ENCODE data around the gene CPNE5.

CPNE5 gene

GRCh38 chr6:36840432-36841403, 1.5 kb upstream of the CPNE5 start:
- Histone ChIP-seq H3K36me3 (ENCODE audit: control insufficient read depth, insufficient read depth, low read length) (no peaks in the 10 kb centered on the region), H3K9me3 (ENCODE audit: control insufficient read depth, insufficient read depth, low read length) (no peaks in the 10 kb centered on the region), H3K27me3 (ENCODE audit: control insufficient read depth, insufficient read depth, low read length) (peaks cover 57% of the 10 kb centered on the region), H3K9ac (ENCODE audit: low read depth, low read length) (no peak overlapping the region), H3K4me3 (ENCODE audit: low read depth, low read length) (peak overlapping the region; percentile 61), H3K4me1 (ENCODE audit: control insufficient read depth, insufficient read depth, low read length) (no peaks in the 10 kb centered on the region)

- Histone ChIP-seq H3K27me3 (ENCODE audit: control insufficient read depth, insufficient read depth, low read length) (peaks cover 61% of the 10 kb centered on the region), H3K4me1 (ENCODE audit: control insufficient read depth, insufficient read depth, low read length) (peaks cover 4% of the 10 kb centered on the region), H3K9me3 (ENCODE audit: control insufficient read depth, insufficient read depth, low read length) (no peaks in the 10 kb centered on the region), H3K4me3 (ENCODE audit: low read depth, low read length) (peak overlapping the region; percentile 61), H3K36me3 (ENCODE audit: control insufficient read depth, insufficient read depth, low read length) (no peaks in the 10 kb centered on the region), H3K9ac (ENCODE audit: low read depth, low read length) (no peak overlapping the region)
Observed at GRCh38 chr6:36839749-36840431, 646 bp upstream of the CPNE5 start.

GRCh38 chr6:36837686-36838085, 1.6 kb downstream of the CPNE5 start:
- no peaks in the 10 kb centered on the region for H3K9me3 ChIP-seq (ENCODE audit: control insufficient read depth, insufficient read depth, low read length)
- H3K9ac ChIP-seq (ENCODE audit: low read depth, low read length) = no peak overlapping the region
- H3K4me1 ChIP-seq (ENCODE audit: control insufficient read depth, insufficient read depth, low read length) = peaks cover 4% of the 10 kb centered on the region
- H3K4me3 ChIP-seq (ENCODE audit: low read depth, low read length) = no peak overlapping the region
- H3K27me3 ChIP-seq (ENCODE audit: control insufficient read depth, insufficient read depth, low read length) = peaks cover 59% of the 10 kb centered on the region
- H3K36me3 ChIP-seq (ENCODE audit: control insufficient read depth, insufficient read depth, low read length) = no peaks in the 10 kb centered on the region

GRCh38 chr6:36837022-36837339, 2.3 kb downstream of the CPNE5 start:
- no peak overlapping the region for H3K9ac ChIP-seq (ENCODE audit: low read depth, low read length)
- H3K9me3 ChIP-seq (ENCODE audit: control insufficient read depth, insufficient read depth, low read length) = no peaks in the 10 kb centered on the region
- no peaks in the 10 kb centered on the region for H3K36me3 ChIP-seq (ENCODE audit: control insufficient read depth, insufficient read depth, low read length)
- H3K27me3 ChIP-seq (ENCODE audit: control insufficient read depth, insufficient read depth, low read length) = peaks cover 59% of the 10 kb centered on the region
- peaks cover 4% of the 10 kb centered on the region for H3K4me1 ChIP-seq (ENCODE audit: control insufficient read depth, insufficient read depth, low read length)
- no peak overlapping the region for H3K4me3 ChIP-seq (ENCODE audit: low read depth, low read length)

- Histone ChIP-seq H3K9me3 (ENCODE audit: control insufficient read depth, insufficient read depth, low read length) (no peaks in the 10 kb centered on the region), H3K27me3 (ENCODE audit: control insufficient read depth, insufficient read depth, low read length) (peaks cover 53% of the 10 kb centered on the region), H3K36me3 (ENCODE audit: control insufficient read depth, insufficient read depth, low read length) (no peaks in the 10 kb centered on the region), H3K4me1 (ENCODE audit: control insufficient read depth, insufficient read depth, low read length) (peaks cover 4% of the 10 kb centered on the region), H3K4me3 (ENCODE audit: low read depth, low read length) (no peak overlapping the region), H3K9ac (ENCODE audit: low read depth, low read length) (no peak overlapping the region)
Observed at GRCh38 chr6:36836111-36837021, 2.9 kb downstream of the CPNE5 start.

- Histone ChIP-seq H3K4me1 (ENCODE audit: control insufficient read depth, insufficient read depth, low read length) (peaks cover 4% of the 10 kb centered on the region), H3K9ac (ENCODE audit: low read depth, low read length) (no peak overlapping the region), H3K27me3 (ENCODE audit: control insufficient read depth, insufficient read depth, low read length) (peaks cover 40% of the 10 kb centered on the region), H3K4me3 (ENCODE audit: low read depth, low read length) (peak overlapping the region; percentile 19), H3K9me3 (ENCODE audit: control insufficient read depth, insufficient read depth, low read length) (no peaks in the 10 kb centered on the region), H3K36me3 (ENCODE audit: control insufficient read depth, insufficient read depth, low read length) (no peaks in the 10 kb centered on the region)
Observed at GRCh38 chr6:36834576-36835341, 4.5 kb downstream of the CPNE5 start.

- Histone ChIP-seq H3K4me1 (ENCODE audit: control insufficient read depth, insufficient read depth, low read length) (peaks cover 4% of the 10 kb centered on the region), H3K9me3 (ENCODE audit: control insufficient read depth, insufficient read depth, low read length) (no peaks in the 10 kb centered on the region), H3K9ac (ENCODE audit: low read depth, low read length) (no peak overlapping the region), H3K27me3 (ENCODE audit: control insufficient read depth, insufficient read depth, low read length) (peaks cover 30% of the 10 kb centered on the region), H3K4me3 (ENCODE audit: low read depth, low read length) (no peak overlapping the region), H3K36me3 (ENCODE audit: control insufficient read depth, insufficient read depth, low read length) (no peaks in the 10 kb centered on the region)
Observed at GRCh38 chr6:36833182-36833789, 6.0 kb downstream of the CPNE5 start.

- H3K4me3 ChIP-seq (ENCODE audit: low read depth, low read length) = no peak overlapping the region
- no peak overlapping the region for H3K9ac ChIP-seq (ENCODE audit: low read depth, low read length)
- H3K36me3 ChIP-seq (ENCODE audit: control insufficient read depth, insufficient read depth, low read length) = no peaks in the 10 kb centered on the region
- peaks cover 4% of the 10 kb centered on the region for H3K4me1 ChIP-seq (ENCODE audit: control insufficient read depth, insufficient read depth, low read length)
- peaks cover 20% of the 10 kb centered on the region for H3K27me3 ChIP-seq (ENCODE audit: control insufficient read depth, insufficient read depth, low read length)
- no peaks in the 10 kb centered on the region for H3K9me3 ChIP-seq (ENCODE audit: control insufficient read depth, insufficient read depth, low read length)
Observed at GRCh38 chr6:36832313-36832712, 6.9 kb downstream of the CPNE5 start.

- H3K4me1 ChIP-seq (ENCODE audit: control insufficient read depth, insufficient read depth, low read length) = peaks cover 4% of the 10 kb centered on the region
- H3K9ac ChIP-seq (ENCODE audit: low read depth, low read length) = no peak overlapping the region
- no peaks in the 10 kb centered on the region for H3K36me3 ChIP-seq (ENCODE audit: control insufficient read depth, insufficient read depth, low read length)
- H3K27me3 ChIP-seq (ENCODE audit: control insufficient read depth, insufficient read depth, low read length) = peaks cover 4% of the 10 kb centered on the region
- H3K9me3 ChIP-seq (ENCODE audit: control insufficient read depth, insufficient read depth, low read length) = no peaks in the 10 kb centered on the region
- no peak overlapping the region for H3K4me3 ChIP-seq (ENCODE audit: low read depth, low read length)
Observed at GRCh38 chr6:36830577-36830976, 8.7 kb downstream of the CPNE5 start.

- H3K36me3 ChIP-seq (ENCODE audit: control insufficient read depth, insufficient read depth, low read length) = no peaks in the 10 kb centered on the region
- H3K9me3 ChIP-seq (ENCODE audit: control insufficient read depth, insufficient read depth, low read length) = no peaks in the 10 kb centered on the region
- peaks cover under 1% of the 10 kb centered on the region for H3K27me3 ChIP-seq (ENCODE audit: control insufficient read depth, insufficient read depth, low read length)
- H3K4me3 ChIP-seq (ENCODE audit: low read depth, low read length) = no peak overlapping the region
- peaks cover 2% of the 10 kb centered on the region for H3K4me1 ChIP-seq (ENCODE audit: control insufficient read depth, insufficient read depth, low read length)
- no peak overlapping the region for H3K9ac ChIP-seq (ENCODE audit: low read depth, low read length)
Observed at GRCh38 chr6:36829919-36830544, 9.2 kb downstream of the CPNE5 start.
